ENCODE data around the gene NFAM1.

Gene NFAM1

DNA sequence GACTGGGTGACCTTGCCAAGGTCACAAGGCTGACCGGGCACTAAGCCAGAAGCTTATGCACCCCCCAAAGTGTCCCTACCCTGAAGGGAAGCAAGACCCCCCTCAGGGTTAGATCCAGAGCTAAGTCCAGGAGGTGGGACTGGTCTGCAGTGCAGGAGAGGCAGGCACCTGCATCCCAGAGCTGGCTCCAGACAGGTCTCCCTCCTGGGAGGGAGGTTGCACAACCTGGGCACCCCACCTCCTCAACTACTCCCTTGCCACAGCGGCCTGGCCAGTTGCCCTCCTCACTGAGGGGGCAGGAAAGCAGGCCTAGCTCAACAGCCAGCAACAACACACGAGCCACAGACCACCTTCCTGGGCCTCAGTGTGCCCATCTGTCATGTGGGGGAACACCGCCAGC lies 86.7 kb downstream of the NFAM1 start:
- H3K36me3 ChIP-seq (ENCODE audit: control insufficient read depth, insufficient read depth, low read length), result no peaks in the 10 kb centered on the region
- H3K9me3 ChIP-seq (ENCODE audit: control insufficient read depth, low read length), result no peaks in the 10 kb centered on the region
- no peaks in the 10 kb centered on the region for H3K27me3 ChIP-seq (ENCODE audit: control insufficient read depth, insufficient read depth, low read length, poor library complexity, severe bottlenecking)
- H3K27ac ChIP-seq (ENCODE audit: insufficient read depth, low read depth, low read length, poor library complexity, severe bottlenecking), result no peak overlapping the region
- H3K4me1 ChIP-seq (ENCODE audit: control insufficient read depth, insufficient read depth, low read length), result peaks cover 20% of the 10 kb centered on the region
- H3K4me3 ChIP-seq (ENCODE audit: insufficient read depth, low read depth, low read length), result no peak overlapping the region
- 92% methylated on average over 4 of the region's 4 CpGs for WGBS, 2 experiments

DNA sequence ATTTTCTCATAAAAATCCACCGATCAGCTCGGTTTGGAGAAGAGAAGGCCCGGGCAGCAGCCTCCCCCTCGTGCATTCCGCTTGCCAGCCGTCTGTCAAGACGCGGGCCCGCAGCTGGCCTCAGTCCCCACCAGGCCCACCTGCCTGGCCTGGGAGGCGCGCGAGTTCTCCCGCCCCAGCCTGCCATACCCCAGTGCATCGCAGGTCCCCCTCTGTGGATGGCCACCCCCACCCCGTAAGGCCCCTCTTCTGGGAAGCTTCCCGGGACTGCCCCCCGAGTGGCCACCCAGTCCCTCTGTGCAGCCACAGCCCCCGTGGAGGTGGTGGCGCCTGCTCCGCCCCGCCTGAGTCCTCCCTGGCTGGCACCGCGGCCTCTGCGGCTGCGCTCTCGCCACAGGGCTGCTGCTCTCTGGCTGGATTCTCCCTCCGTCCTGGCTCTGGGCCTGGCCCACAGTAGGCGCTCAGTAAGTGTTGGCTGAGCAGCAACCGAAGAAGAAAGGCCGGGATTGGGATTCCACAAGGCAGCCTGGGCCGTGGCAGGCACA lies 87.8 kb downstream of the NFAM1 start:
- peaks cover 30% of the 10 kb centered on the region for H3K4me1 ChIP-seq (ENCODE audit: control insufficient read depth, insufficient read depth, low read length)
- no peaks in the 10 kb centered on the region for H3K9me3 ChIP-seq (ENCODE audit: control insufficient read depth, low read length)
- H3K27ac ChIP-seq (ENCODE audit: insufficient read depth, low read depth, low read length, poor library complexity, severe bottlenecking), result peak overlapping the region; percentile 69
- H3K4me3 ChIP-seq (ENCODE audit: insufficient read depth, low read depth, low read length), result peak overlapping the region; percentile 16
- 25 to 28% methylated on average over 31 of the region's 31 CpGs for WGBS, 2 experiments
- H3K36me3 ChIP-seq (ENCODE audit: control insufficient read depth, insufficient read depth, low read length), result no peaks in the 10 kb centered on the region
- no peaks in the 10 kb centered on the region for H3K27me3 ChIP-seq (ENCODE audit: control insufficient read depth, insufficient read depth, low read length, poor library complexity, severe bottlenecking)

- Histone ChIP-seq H3K9me3 (ENCODE audit: control insufficient read depth, low read length) (no peaks in the 10 kb centered on the region), H3K27me3 (ENCODE audit: control insufficient read depth, insufficient read depth, low read length, poor library complexity, severe bottlenecking) (no peaks in the 10 kb centered on the region), H3K36me3 (ENCODE audit: control insufficient read depth, insufficient read depth, low read length) (no peaks in the 10 kb centered on the region), H3K4me1 (ENCODE audit: control insufficient read depth, insufficient read depth, low read length) (peaks cover 36% of the 10 kb centered on the region), H3K4me3 (ENCODE audit: insufficient read depth, low read depth, low read length) (peak overlapping the region; percentile 30), H3K27ac (ENCODE audit: insufficient read depth, low read depth, low read length, poor library complexity, severe bottlenecking) (no peak overlapping the region)
- WGBS, 2 experiments, result 0 to 1% methylated on average over 82 to 97 of the region's 97 CpGs
Observed at GRCh38 chr22:42343531-42344081, 88.6 kb downstream of the NFAM1 start.

DNA sequence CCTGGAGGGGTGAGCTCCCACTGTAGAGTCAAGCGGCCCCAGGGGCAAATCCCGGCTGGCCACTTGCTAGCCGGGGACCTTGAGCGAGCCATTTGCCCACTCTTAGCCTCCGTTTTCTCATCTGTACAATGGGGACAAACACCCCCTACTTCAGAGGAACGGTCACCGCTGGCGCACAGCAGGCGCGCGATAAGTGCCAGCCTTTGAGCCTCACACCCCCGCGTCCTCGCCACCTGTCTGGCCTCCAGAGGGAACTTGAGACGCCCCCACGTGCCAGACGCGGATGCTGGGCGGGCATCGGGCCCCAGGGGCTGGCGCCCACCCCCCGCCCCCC lies 89.1 kb downstream of the NFAM1 start:
- Histone ChIP-seq H3K27ac (ENCODE audit: insufficient read depth, low read depth, low read length, poor library complexity, severe bottlenecking) (no peak overlapping the region), H3K36me3 (ENCODE audit: control insufficient read depth, insufficient read depth, low read length) (no peaks in the 10 kb centered on the region), H3K4me3 (ENCODE audit: insufficient read depth, low read depth, low read length) (peak overlapping the region; percentile 30), H3K9me3 (ENCODE audit: control insufficient read depth, low read length) (no peaks in the 10 kb centered on the region), H3K4me1 (ENCODE audit: control insufficient read depth, insufficient read depth, low read length) (peaks cover 41% of the 10 kb centered on the region), H3K27me3 (ENCODE audit: control insufficient read depth, insufficient read depth, low read length, poor library complexity, severe bottlenecking) (no peaks in the 10 kb centered on the region)
- 19 to 21% methylated on average over 22 of the region's 22 CpGs for WGBS, 2 experiments

DNA sequence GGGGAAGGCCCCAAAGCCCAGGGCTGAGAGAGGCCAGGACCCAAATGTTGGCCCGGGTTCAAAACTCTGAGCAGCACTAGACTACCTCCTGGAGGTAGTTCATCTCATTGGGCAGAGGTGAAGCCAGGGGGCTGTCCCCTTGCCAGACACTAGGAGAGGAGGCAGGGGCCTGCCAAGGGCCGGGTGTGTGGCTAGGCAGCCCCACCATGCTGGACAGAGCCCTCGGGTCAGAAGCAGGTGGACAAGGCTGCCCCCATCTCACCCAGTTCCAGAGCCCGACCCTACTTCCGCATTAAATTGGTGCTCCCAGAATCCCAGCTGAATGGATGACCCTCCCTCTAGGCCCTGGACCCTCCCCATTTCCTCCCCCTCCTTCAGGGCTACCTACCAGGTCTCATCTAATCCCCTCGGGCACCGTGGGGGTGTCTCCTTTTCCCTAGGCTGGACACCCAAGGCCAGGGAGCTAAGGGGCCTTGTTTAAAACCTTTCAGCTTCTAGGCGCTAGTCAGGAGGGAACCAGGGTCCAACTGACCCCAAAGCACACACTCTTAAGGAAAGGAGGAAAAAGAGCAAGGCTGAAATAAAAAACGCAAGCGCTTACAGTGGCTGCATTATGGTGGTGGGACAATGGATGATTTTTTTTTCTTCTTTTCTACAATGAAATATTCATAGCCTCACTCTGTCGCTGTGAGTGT lies 89.6 kb downstream of the NFAM1 start:
- no peak overlapping the region for H3K4me3 ChIP-seq (ENCODE audit: insufficient read depth, low read depth, low read length)

GRCh38 chr22:42341779-42342178 lies 90.4 kb downstream of the NFAM1 start:
- H3K9me3 ChIP-seq (ENCODE audit: control insufficient read depth, low read length), result no peaks in the 10 kb centered on the region
- no peaks in the 10 kb centered on the region for H3K27me3 ChIP-seq (ENCODE audit: control insufficient read depth, insufficient read depth, low read length, poor library complexity, severe bottlenecking)
- WGBS, 2 experiments, result 93 to 94% methylated on average over 4 of the region's 4 CpGs
- H3K4me3 ChIP-seq (ENCODE audit: insufficient read depth, low read depth, low read length), result no peak overlapping the region
- no peak overlapping the region for H3K27ac ChIP-seq (ENCODE audit: insufficient read depth, low read depth, low read length, poor library complexity, severe bottlenecking)
- peaks cover 39% of the 10 kb centered on the region for H3K4me1 ChIP-seq (ENCODE audit: control insufficient read depth, insufficient read depth, low read length)
- no peaks in the 10 kb centered on the region for H3K36me3 ChIP-seq (ENCODE audit: control insufficient read depth, insufficient read depth, low read length)

More for the DNA sequence above, 89.6 kb downstream of the NFAM1 start:
- Histone ChIP-seq H3K36me3 (ENCODE audit: control insufficient read depth, insufficient read depth, low read length) (no peaks in the 10 kb centered on the region), H3K27me3 (ENCODE audit: control insufficient read depth, insufficient read depth, low read length, poor library complexity, severe bottlenecking) (no peaks in the 10 kb centered on the region), H3K27ac (ENCODE audit: insufficient read depth, low read depth, low read length, poor library complexity, severe bottlenecking) (no peak overlapping the region), H3K9me3 (ENCODE audit: control insufficient read depth, low read length) (no peaks in the 10 kb centered on the region), H3K4me1 (ENCODE audit: control insufficient read depth, insufficient read depth, low read length) (peaks cover 42% of the 10 kb centered on the region)
- WGBS, 2 experiments, result 67 to 75% methylated on average over 10 to 11 of the region's 11 CpGs

DNA sequence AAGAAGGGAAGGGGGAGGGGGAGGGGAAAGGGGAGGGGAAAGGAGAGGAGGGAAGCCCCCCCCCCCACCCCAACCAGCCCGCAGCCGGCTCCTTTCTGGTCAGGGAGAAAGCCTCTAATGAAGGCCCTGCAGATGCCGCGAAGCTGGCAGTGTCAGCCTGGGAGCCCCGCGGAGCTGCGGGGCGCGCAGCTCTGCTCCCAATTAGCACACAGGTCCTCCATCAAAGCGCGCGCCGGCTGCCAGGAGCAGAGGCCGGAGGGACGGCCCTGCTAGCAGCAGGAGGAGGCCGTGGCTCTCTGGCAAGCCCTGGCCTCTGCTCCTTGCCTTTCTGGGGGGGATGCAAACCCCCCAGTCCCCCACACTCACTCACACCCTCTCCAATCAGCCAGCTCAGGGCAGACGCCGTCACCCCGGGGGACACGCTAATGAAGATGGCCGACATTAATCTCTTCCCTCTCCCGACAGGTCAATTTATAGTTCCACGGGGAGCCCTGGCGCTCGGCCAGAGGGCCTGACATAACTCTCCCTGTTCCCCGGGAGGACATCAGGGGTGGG lies 91.3 kb downstream of the NFAM1 start:
- H3K9me3 ChIP-seq (ENCODE audit: control insufficient read depth, low read length), result no peaks in the 10 kb centered on the region
- peaks cover 42% of the 10 kb centered on the region for H3K4me1 ChIP-seq (ENCODE audit: control insufficient read depth, insufficient read depth, low read length)
- no peak overlapping the region for H3K4me3 ChIP-seq (ENCODE audit: insufficient read depth, low read depth, low read length)
- no peaks in the 10 kb centered on the region for H3K27me3 ChIP-seq (ENCODE audit: control insufficient read depth, insufficient read depth, low read length, poor library complexity, severe bottlenecking)
- H3K36me3 ChIP-seq (ENCODE audit: control insufficient read depth, insufficient read depth, low read length), result no peaks in the 10 kb centered on the region
- 4 to 6% methylated on average over 26 of the region's 26 CpGs for WGBS, 2 experiments
- H3K27ac ChIP-seq (ENCODE audit: insufficient read depth, low read depth, low read length, poor library complexity, severe bottlenecking), result no peak overlapping the region

- H3K27ac ChIP-seq (ENCODE audit: insufficient read depth, low read depth, low read length, poor library complexity, severe bottlenecking), result no peak overlapping the region
- peaks cover 47% of the 10 kb centered on the region for H3K4me1 ChIP-seq (ENCODE audit: control insufficient read depth, insufficient read depth, low read length)
- H3K9me3 ChIP-seq (ENCODE audit: control insufficient read depth, low read length), result no peaks in the 10 kb centered on the region
- 93 to 95% methylated on average over 3 of the region's 3 CpGs for WGBS, 2 experiments
- no peaks in the 10 kb centered on the region for H3K27me3 ChIP-seq (ENCODE audit: control insufficient read depth, insufficient read depth, low read length, poor library complexity, severe bottlenecking)
- H3K36me3 ChIP-seq (ENCODE audit: control insufficient read depth, insufficient read depth, low read length), result no peaks in the 10 kb centered on the region
- no peak overlapping the region for H3K4me3 ChIP-seq (ENCODE audit: insufficient read depth, low read depth, low read length)
Observed at GRCh38 chr22:42340150-42340549, 92.1 kb downstream of the NFAM1 start.

GRCh38 chr22:42338479-42338878 lies 93.7 kb downstream of the NFAM1 start:
- 83 to 86% methylated on average over 21 of the region's 21 CpGs for WGBS, 2 experiments
- Histone ChIP-seq H3K27ac (ENCODE audit: insufficient read depth, low read depth, low read length, poor library complexity, severe bottlenecking) (no peak overlapping the region), H3K36me3 (ENCODE audit: control insufficient read depth, insufficient read depth, low read length) (no peaks in the 10 kb centered on the region), H3K4me1 (ENCODE audit: control insufficient read depth, insufficient read depth, low read length) (peaks cover 47% of the 10 kb centered on the region), H3K9me3 (ENCODE audit: control insufficient read depth, low read length) (no peaks in the 10 kb centered on the region), H3K4me3 (ENCODE audit: insufficient read depth, low read depth, low read length) (no peak overlapping the region), H3K27me3 (ENCODE audit: control insufficient read depth, insufficient read depth, low read length, poor library complexity, severe bottlenecking) (no peaks in the 10 kb centered on the region)

DNA sequence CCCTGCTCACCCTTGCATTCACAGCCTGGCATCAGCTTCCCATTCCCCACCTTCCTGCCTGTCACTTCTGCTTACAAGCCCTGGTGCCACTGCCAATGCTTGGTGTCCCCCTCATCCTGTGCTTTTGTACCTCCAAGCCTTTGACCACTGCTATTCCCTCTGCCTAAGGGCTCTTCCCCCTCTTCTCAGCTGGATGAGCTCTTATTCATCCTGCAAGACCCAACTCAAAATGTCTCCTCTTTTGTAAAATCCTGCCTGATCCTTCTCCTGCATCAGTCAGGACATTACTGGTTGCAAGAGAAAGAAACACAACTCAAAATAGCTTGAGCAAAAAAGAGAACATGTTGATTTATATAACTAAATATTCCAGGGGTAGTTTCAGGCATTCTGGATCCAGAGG lies 94.8 kb downstream of the NFAM1 start:
- Histone ChIP-seq H3K4me1 (ENCODE audit: control insufficient read depth, insufficient read depth, low read length) (peaks cover 47% of the 10 kb centered on the region), H3K9me3 (ENCODE audit: control insufficient read depth, low read length) (no peaks in the 10 kb centered on the region), H3K36me3 (ENCODE audit: control insufficient read depth, insufficient read depth, low read length) (no peaks in the 10 kb centered on the region), H3K27ac (ENCODE audit: insufficient read depth, low read depth, low read length, poor library complexity, severe bottlenecking) (no peak overlapping the region), H3K4me3 (ENCODE audit: insufficient read depth, low read depth, low read length) (no peak overlapping the region), H3K27me3 (ENCODE audit: control insufficient read depth, insufficient read depth, low read length, poor library complexity, severe bottlenecking) (no peaks in the 10 kb centered on the region)

Measured in ectodermal cell (in vitro differentiated cells).